GM18873 (cell line): ENCODE measurements around the gene CTPS2.
A peak's percentile ranks its signal among the peaks of the same experiment; 100 is the strongest.
"Not testable (repeated sequence)": the region's sequence is repeated elsewhere in the genome, so short reads cannot be mapped to it uniquely, and the experiment has no call there.

Experiments used
- ATAC-seq: cut with Tn5 transposase; IDR thresholded peaks from one replicate; pipeline ENCODE4 v1.9.1; 2021; ENCODE audit warnings: mild to moderate bottlenecking, moderate library complexity, moderate number of reproducible peaks; ENCODE audit not compliant: unreplicated experiment, low FRiP score

CTPS2 gene

DNA sequence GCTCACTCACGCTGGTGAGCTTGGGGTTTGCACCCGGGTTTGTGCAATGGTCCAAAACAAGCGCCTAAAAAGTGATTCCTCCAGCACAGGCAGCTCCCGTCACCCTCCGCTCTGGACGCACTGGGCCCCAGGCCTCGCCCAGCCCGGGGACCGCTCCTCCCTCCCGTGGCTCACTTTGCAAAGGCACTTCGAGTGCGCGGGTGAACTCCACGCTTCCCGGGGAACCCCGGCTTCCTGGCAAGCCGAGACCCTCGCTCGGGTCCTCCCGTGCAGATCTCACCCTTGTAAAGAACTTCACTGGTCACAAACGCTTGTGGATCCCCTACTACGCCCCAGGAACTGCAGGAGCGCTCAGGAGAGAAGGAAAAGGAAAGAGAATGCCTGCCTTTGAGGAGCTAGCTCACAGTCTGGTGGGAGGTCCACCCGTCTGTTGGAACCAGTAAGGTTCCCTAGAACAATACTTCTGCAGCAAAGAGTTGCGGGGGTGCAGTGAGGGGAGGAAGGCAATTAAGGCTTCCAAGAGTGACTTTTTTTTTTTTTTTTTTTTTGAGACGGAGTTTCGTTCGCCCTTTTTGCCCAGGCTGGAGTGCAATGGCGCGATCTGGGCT lies at the start of gene CTPS2:
Gene CTPS2 (minus strand): TSS at position 122 of the 608 bp plus-strand sequence. CDS start 9,767 bp downstream, outside the sequence.
- ATAC-seq, result peak; percentile 71

DNA sequence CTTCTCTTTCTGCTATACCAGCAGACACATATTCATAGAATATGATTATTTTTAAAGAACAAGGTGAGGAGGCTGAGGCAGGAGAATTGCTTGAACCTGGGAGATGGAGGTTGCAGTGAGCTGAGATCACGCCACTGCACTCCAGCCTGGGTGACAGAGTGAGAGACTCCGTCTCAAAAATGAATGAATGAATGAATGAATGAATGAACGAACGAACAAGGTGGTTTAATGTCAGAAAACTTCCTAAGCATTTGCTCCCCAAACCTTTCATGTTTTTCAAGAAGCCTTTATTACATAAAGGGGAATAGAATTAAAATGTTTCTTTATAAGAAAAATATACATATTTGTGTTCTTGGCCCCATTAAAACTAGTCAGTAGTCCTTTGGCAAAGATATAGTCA lies 49.0 kb upstream of the CTPS2 start:
- not testable (repeated sequence) for ATAC-seq

DNA sequence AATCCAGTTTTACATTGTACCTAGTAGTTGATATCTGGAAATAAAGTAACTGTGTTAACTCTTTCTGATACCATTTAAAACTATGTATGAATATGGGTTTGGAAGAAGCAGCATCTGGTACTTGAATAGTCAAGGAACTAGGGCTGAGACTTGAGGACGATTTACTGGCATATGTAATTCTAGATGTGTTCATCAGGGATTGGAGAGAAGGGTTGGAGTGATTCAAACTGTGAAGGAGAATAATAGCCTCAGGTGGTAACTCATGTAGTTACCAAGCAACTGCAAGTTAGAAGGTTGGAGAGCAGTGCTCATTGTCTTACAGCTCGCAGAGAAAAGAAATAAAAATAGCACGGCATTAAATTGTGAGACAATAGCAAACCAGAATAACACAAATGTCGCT lies 44.3 kb upstream of the CTPS2 start:
- ATAC-seq, result no peak

DNA sequence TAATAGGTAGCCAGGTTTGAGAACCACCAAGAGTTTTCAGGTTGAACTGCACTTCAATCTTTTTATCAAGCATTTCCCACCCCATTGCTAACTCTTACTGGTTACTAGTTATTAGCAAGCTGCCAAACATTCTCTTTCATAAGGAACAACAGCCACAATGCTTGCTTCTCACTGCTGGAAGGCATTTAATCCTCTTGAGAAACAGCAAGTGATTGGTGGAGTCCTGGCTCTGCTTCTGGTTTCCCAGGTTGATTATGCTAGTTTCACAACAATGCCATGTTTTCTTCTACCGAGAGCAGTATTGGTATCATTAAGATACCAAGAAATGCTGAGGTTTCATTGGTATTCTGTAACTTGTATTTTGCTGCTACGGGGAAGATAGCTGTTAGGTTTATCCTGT lies 41.5 kb upstream of the CTPS2 start:
- ATAC-seq, result no peak

DNA sequence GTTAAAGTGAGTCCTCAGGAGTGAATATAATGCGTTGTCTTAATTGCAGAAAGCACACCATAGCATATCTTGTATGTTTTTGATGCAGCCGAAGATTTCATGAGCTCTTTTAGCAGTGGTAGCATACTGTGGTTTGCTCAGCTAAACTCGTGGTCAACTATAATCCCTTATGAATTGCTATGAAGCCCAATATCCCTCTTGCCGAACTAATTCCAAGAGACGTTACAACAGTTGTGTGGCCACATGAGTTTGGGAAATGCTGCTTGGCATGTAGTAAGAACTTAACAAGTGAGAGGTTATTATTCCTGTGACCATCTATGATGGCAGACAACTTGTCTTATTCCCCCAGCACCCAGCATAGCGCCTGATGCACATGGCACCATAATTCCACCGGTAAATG lies 37.7 kb upstream of the CTPS2 start:
- ATAC-seq, result no peak

GRCh38 chrX:16748425-16748824 lies 36.0 kb upstream of the CTPS2 start:
- ATAC-seq, result no peak

DNA sequence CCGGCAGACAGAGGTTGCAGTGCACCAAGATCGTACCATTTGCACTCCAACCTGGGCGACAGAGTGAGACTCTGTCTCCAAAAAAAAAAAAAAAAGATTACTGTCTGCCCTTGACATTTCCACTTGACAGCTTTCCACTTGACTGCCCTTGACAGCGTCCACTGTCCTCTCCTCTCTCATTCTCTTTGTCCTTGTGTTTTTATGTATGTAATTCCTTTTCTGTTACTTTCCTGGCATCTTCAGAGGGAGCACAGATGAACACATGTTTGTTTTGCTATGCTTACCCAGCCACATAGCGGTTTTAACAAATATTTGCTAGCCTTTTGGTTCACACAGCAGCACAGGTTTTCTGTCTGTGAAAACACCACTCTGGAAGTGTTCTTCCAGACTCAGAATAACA lies 33.2 kb upstream of the CTPS2 start:
- no peak for ATAC-seq

GRCh38 chrX:16745102-16745501 lies 32.6 kb upstream of the CTPS2 start:
- no peak for ATAC-seq

GRCh38 chrX:16743604-16744325 lies 31.3 kb upstream of the CTPS2 start:
- ATAC-seq, result no peak

- ATAC-seq, result no peak
Measured at GRCh38 chrX:16739574-16739973, 27.1 kb upstream of the CTPS2 start.

DNA sequence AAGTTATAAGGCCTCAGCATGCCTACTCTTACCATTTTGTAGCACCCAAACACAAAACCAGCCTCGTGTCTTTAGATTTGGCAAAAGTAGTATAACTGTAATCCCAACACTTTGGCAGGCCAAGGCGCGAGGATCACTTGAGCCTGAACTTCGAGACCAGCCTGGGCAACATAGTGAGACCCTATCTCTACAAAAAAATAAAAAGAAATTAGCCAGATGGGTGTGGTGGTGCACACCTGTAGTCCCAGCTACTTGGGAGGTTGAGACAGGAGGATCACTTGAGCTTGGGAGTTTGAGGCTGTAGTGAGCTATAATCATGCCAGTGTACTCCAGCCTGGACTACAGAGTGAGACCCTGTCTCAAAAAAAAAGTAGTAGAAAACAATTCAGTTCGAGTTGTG lies 24.6 kb upstream of the CTPS2 start:
- ATAC-seq, result no peak

GRCh38 chrX:16733013-16733412 lies 20.5 kb upstream of the CTPS2 start:
- no peak for ATAC-seq

DNA sequence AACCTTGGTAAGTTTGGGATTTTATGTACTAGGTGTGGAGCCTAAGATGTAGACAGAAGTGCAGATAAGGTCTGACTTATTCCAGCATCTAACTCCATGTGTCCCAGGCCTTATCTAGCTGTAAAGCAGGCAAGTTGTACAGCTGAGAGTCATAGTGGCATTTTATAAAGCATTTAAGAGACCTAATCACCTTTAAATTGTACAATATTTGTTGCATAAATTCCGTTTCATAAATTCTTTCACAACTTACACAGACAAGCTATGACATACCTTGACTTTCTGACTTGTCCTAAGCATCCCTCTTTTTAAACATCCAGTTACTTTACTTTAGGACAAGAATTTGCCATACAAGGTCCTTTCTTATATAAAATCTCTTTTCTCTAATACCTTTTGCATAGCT lies 18.0 kb upstream of the CTPS2 start:
- ATAC-seq, result no peak

- ATAC-seq, result no peak
Measured at GRCh38 chrX:16727637-16728036, 15.2 kb upstream of the CTPS2 start.

DNA sequence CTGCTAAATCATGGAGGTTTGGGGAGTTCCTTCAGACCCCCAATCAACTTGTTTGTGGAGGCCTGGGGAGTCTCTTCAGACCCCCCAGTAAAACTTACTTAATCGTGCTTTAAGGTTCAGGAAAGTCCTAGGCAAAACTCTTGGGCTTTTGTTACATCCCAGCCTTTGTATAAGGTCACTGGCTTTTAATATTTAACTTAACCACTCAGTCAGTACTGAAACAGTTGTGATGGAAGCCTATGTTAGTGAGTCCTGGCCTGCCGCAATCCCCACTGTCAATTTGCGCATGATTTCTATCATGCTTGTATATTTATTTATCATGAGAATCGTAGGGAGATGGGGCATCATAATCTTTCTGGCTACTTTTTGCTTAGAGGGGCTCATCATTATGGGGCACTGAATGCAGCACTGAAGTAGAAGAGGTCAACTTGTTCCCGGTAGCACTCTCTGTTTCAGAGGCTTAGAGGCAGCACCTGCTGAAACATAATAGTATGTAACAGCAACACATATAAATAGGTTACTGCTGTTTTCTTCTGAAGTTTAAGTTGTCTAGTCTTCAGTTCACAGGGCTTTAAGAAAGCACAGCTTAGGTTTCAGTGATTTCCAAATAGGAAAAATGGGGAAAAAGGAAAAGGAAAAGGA lies 14.0 kb upstream of the CTPS2 start:
- not testable (repeated sequence) for ATAC-seq

- ATAC-seq, result no peak
Measured at GRCh38 chrX:16725072-16725471, 12.6 kb upstream of the CTPS2 start.

- ATAC-seq, result no peak
Measured at GRCh38 chrX:16722481-16722880, 10.0 kb upstream of the CTPS2 start.

- peak; percentile 93 for ATAC-seq
Measured at GRCh38 chrX:16719334-16720084, 7.0 kb upstream of the CTPS2 start, which contains the start of gene SYAP1. SYAP1 (plus strand) TSS chrX:16719612; CDS start chrX:16719725, 113 bp downstream.

- ATAC-seq, result peak; percentile 37
Measured at GRCh38 chrX:16718824-16719333, 6.4 kb upstream of the CTPS2 start.

GRCh38 chrX:16716451-16716850 lies 4.0 kb upstream of the CTPS2 start:
- not testable (repeated sequence) for ATAC-seq

- ATAC-seq, result not testable (repeated sequence)
Measured at GRCh38 chrX:16715638-16716037, 3.2 kb upstream of the CTPS2 start.
